OCI-LY3 (cell line): ENCODE data around the gene NOP9.

Experiments
- EZH2phosphoT487 ChIP-seq: fragments of 200-600 bp; shearing (Covaris generic); IDR thresholded peaks from 2 replicates; pipeline ENCODE4 v1.6.1; 2018; ENCODE audit warnings: antibody characterized with exemption, mixed run types, low read depth
- TF ChIP-seq, protein P1 (sequence below): fragments of 200-600, 300-600 bp; sonication (generic); IDR thresholded peaks from 2 replicates; pipeline ENCODE4 v1.5.1; 2014; ENCODE audit warnings: antibody characterized with exemption, low read length, low read depth

DNA sequence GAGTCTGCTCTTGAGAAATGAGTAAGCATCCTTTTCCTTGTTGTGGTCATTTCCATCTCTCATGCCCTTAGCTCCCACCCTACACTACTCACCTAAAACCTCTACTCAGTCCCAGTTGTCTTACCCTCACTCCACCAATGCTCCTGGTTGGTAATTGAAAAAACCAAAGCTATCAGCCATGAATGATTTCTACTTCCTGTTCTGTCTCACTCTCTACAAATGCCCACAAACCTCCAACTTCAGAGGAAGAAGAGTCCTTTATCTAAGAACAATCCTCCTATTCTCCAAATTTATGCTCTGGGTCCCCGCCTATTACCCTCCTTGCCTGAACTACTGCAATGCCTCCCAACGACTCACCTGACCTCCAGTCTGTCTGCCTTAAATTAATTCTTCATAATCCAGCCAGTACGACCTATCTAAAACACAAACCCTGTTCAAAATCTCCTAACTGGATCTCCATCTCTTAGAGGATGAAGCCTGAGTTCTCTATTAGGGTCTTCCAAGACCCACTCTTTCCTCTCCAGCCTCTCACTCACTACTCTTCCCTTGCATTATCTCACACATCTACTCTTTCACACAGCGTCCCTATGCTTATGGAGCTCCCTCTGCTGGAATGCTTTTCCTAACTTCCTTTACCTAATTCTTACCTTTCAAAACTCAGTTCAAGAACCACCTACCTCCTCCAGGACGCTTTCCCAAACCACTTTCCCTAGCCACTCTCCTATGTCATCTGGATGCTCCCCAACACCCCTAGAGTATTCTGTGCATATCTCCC, 2.3 kb upstream of the NOP9 start:
- TF ChIP-seq, protein P1, sequence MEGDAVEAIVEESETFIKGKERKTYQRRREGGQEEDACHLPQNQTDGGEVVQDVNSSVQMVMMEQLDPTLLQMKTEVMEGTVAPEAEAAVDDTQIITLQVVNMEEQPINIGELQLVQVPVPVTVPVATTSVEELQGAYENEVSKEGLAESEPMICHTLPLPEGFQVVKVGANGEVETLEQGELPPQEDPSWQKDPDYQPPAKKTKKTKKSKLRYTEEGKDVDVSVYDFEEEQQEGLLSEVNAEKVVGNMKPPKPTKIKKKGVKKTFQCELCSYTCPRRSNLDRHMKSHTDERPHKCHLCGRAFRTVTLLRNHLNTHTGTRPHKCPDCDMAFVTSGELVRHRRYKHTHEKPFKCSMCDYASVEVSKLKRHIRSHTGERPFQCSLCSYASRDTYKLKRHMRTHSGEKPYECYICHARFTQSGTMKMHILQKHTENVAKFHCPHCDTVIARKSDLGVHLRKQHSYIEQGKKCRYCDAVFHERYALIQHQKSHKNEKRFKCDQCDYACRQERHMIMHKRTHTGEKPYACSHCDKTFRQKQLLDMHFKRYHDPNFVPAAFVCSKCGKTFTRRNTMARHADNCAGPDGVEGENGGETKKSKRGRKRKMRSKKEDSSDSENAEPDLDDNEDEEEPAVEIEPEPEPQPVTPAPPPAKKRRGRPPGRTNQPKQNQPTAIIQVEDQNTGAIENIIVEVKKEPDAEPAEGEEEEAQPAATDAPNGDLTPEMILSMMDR, result peak; percentile 40
- TF ChIP-seq EZH2phosphoT487, result no peak
